GM15510 (cell line): ENCODE data around the gene VEGFC.

Experiments
- POLR2A ChIP-seq: IDR thresholded peaks from 3 replicates; pipeline ENCODE4 v1.6.1; 2011; ENCODE audit warnings: borderline replicate concordance; ENCODE audit not compliant: insufficient read length; ENCODE audit errors: extremely low read depth

VEGFC gene

DNA sequence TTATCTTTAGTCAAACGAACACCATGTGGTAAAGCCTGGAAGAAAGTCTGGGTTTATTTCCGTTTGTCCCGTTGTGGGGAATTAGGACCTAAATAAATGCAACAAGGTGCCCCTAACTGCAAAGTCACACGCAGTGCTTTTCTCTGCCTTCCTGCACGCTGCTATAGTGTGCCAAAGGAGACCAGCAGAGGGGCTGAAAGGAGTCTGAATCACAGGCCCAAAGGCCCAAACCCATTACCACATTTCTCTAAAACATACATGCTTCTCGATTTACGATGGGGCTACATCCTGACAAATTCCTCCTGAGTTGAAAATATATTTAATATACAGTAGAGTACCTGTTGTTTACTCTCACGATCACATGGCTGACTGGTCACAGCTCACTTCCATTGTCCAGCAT, 4.5 kb downstream of the VEGFC start:
- TF ChIP-seq POLR2A, result no peak

DNA sequence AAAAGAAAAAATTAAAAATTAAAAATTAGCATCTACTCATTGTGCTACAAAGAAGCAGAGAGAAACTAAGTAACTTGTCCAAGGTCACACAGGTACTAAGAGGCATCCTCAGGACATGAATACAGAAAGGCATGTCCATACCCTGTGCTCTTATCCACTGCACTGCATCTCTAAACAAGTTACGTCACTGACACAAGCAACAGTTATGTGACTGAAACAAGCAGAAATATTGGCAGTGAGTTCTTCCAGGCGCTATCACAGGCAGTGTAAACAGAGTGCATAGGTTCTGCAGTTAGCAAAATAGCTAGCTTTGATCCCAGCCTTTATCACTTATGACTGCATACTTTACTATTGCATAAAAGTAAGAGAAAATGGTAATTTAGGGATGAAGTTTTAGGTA, 7.9 kb downstream of the VEGFC start:
- no peak for TF ChIP-seq POLR2A

GRCh38 chr4:176782794-176783193, 9.9 kb downstream of the VEGFC start:
- TF ChIP-seq POLR2A, result no peak

DNA sequence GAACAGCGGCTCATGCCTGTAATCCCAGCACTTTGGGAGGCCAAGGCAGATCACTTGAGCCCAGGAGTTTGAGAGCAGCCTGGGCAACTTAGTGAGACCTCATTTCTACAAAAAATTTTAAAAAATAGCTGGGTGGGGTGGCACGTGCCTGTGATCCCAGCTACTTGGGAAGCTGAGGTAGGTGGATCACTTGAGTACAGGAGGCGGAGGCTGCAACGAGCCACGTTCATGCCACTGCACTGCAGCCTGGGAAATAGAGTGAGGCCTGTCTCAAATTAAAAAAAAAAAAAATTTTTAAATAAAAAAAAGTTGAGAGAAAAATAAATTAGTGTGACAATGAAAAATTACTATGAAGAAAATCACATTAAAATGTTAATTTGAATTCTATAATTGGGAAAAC, 10.5 kb downstream of the VEGFC start:
- no peak for TF ChIP-seq POLR2A

DNA sequence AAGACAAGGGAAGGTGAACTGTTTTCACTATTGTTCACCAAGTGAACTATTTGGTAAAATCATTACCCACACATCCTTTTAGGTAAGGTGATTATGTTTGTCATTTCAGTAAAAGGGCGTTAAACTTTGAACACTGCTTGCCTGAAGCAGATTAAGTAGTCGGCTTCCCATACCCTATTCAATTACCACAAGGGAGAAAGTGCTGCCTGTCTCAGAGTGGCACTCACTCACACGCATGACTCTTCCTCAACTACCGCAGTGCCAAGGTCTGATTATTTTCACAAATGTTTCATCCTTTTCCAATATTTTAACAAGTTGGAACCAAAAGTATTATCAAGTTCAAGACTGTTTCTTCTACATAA, 11.0 kb downstream of the VEGFC start:
- no peak for TF ChIP-seq POLR2A

GRCh38 chr4:176780995-176781738, 11.6 kb downstream of the VEGFC start:
- no peak for TF ChIP-seq POLR2A

- TF ChIP-seq POLR2A, result no peak
Measured at GRCh38 chr4:176779421-176779820, 13.3 kb downstream of the VEGFC start.

GRCh38 chr4:176778491-176778890, 14.2 kb downstream of the VEGFC start:
- TF ChIP-seq POLR2A, result no peak

DNA sequence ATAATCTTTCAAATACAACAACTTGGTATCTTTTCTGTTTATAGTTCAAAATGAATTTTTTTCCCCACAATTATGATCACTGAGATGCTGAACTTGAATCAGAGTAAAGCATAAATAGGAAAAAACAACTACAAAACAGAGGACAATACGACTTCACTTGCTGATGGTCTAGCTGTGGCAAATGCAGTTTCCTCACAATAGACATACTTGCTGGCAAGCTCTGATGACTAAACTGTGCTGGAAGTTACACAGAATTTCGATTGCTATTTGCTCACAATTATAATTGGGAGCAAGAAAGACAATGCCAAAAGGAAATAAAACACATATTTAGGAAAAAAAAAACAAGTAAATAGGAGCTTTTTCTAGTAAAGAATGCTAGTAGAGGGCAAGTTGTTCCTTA, 14.7 kb downstream of the VEGFC start:
- TF ChIP-seq POLR2A, result no peak

GRCh38 chr4:176775338-176775737, 17.4 kb downstream of the VEGFC start:
- TF ChIP-seq POLR2A, result no peak

DNA sequence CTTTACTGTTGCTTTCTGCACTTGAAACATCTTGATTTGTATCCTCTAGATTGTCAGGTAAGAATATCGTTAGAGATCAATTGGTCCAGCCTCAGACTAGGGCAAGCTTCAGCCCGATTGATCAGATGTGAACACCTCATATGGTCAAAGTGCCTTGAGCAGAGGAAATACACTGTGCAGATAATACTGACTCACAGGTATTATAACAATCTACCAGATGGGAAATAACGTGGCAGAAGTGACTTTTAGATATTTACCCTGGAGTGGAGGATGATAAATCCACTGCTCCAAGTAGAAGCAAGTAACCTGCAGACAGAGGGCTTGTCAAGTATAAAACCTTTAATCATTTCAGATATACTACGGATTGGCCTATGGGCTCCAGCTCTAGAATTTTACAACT, 17.9 kb downstream of the VEGFC start:
- TF ChIP-seq POLR2A, result no peak

GRCh38 chr4:176769514-176769913, 23.2 kb downstream of the VEGFC start:
- TF ChIP-seq POLR2A, result no peak

GRCh38 chr4:176767183-176767582, 25.5 kb downstream of the VEGFC start:
- TF ChIP-seq POLR2A, result no peak

DNA sequence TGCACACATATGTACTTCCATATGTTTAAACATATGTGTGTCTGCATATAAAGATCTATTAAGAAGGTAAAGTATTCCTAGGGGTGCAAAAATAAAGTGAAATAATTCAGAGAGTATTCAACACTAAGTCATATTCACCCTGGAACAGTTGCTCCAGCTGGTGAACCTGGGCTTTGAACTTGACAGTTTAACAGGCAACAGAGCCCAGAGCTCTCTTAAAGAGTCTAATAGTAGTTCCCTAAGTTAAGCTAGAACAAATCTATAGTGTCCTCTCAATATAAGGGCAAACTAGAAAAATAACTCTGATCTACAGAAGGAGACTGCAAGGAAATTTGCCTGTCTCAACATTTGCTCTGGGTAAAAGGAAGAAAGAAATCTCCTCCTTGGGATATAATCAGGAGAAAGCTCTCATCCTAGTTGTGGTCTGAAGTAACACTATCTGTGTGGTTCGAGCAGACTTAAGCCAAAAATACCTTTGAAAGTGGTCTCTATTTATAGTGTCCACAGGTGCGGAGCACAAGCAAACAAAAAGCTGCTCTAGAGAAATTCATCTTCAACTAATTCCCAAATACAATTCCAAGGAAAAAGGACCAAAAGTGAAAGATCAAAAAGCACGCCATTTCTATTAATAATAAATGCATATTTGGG, 29.9 kb downstream of the VEGFC start:
- TF ChIP-seq POLR2A, result no peak

GRCh38 chr4:176761872-176762271, 30.9 kb downstream of the VEGFC start:
- no peak for TF ChIP-seq POLR2A

DNA sequence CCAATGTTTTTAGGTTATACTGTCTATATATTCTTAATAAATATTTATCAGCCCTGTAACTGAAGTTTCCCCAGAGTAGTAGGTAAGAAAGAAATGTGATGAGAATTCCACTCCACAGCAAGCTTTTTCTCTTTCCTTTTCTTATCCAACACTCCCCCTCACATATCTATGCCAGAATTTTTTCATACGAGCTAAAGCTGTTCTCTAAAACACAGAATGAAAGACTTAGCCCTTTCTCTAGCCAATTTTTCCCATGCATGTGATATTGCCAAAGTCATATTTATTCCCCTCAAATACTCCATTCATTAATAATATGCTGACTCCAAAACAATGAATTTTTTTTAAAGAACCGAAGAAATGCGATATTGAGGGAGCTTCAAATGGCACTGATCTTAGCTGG, 32.3 kb downstream of the VEGFC start:
- TF ChIP-seq POLR2A, result no peak
